Stimulated activated CD4-positive, alpha-beta T cell treated with anti-CD3 and anti-CD28 coated beads, TNF-alpha, amount 100 ng/mL, for 24 hours (primary cell): Measurements from ENCODE around the gene NTM.

ENCODE experiments used
- DNase-seq, 3 experiments: peaks; one replicate each; pipeline ENCODE4 v3.0.0-alpha.2; 2020; ENCODE audit warnings: low read depth in 3 of 3

Gene NTM

DNA sequence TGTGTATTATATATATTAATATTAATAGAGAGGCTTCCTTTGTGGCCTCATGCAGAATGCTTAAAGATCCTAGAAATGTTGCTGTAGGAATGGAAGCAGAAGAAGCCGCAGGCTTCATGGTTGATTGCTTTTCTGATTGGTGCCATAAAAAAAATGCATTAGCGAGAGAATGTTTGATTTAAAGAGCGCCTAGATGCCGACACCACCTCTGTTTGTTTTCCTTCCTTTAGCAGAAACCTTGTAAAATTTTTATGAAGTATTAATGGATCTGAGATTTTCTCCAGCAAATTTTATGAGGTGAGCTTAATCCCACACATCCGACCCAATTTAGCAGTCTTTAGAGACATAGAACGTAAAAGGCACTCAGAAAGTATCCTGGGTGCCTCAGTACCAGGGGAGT lies 587.5 kb downstream of the NTM start:
- no peak for DNase-seq

DNA sequence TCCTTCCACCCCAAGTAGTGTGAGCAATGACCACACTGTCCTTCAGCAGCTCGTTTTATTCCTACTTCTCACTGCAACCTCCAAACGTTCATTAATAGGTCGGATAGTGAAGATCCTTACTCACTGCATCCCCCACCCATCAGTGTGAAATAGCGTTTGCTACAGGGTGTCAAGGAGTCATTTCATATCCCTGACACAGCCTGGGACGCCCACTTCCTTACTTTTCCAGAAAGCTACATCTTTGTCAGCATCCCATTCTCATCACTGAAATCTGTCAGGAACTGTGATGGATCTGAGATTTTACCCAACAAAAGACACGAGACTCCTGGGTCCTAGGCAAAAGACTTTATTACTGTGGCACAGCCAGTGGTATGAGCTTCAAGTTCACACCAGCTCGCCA lies 592.4 kb downstream of the NTM start:
- DNase-seq = no peak

DNA sequence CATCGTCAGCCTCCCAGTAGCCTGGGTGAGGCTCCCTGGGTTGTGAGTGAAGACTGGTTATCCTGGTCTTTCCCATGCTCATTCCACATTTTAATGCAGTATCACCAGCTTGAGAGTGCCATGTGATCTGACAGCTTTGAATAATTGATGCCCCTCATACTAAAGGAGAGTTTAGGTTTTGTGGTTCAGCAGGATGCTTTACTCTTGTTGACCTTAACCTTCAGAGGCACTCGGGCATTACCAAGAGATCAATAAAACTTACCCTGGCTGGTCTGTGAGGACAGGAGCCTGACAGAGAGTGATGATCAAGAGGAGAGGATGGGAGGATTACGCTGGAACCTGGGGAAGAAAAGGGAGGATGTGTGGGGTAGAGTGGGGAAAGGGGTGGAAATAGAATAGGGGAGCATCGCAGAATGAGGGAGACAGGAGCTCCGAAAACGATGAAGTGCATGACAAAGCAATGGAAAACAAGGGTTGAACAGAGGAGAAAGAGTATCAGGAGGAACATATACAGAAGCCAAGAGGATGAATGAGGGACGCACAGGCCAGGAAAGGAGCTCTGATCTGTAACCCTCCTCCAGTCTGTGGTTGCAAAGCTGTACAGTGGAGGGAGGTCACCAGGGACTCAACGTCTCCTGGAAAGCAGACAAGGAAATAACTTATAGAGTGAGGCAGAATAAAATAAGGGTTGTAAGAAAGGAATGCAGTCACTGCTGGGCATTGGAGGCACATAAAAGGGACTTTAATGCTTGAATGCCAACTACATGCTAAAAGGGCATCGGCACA lies 594.5 kb downstream of the NTM start:
- DNase-seq = no peak

DNA sequence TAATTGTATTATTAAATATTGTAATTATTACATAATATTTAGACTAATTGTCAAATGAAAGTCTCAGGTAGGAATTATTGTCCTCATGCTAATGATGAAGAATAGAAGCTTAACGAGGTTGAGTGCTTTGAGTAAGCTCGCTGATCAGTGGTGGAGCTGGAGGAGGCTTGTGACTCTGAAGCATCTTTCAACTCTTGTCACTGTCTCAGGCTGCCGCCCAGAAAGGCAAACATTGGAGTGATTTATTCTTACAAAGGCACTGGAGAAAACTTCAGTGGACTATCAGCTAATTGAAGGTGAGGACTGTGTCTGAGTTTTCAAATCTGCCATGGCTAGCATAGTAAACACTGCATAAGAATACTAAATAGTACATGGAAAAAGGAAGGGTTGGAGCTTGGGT lies 595.1 kb downstream of the NTM start:
- DNase-seq = no peak

DNA sequence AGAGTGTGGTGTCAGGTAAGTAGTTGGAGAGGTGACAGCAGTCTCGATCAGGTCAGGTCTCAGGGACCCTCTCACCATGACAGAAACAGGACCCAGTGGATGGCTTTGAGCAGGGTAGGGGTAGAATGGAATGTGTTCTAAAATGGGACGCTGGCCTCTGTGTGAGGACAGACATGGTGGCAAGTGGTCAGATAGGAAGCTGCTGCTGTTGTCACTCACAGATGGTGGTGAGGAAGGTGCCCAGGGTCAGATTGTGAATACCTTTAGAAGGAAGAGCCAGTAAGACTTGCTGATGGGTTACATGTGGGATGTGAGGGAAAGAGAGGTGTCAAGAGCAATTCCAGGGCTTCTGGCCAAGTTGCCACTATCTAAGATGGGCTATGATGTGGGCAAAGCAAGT lies 596.3 kb downstream of the NTM start:
- DNase-seq = no peak

DNA sequence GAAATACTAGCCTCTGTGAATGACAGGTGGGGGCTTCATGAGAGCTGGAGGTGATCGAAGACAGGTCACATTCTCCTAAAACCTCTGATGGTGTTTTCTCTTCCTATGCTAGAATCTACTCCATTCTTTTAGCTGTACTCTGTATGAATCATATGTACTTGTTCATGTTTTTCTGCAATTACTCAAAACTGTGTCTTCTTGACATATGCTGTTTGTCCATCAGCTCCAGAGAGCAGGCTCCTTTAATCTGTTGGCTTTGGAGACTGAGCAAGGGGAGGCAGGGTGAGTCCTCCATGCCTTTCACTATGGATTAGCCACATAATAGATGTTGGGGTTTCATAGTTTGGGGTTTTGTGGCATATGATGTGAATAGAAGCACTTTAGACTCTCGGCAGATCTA lies 598.8 kb downstream of the NTM start:
- DNase-seq = no peak

DNA sequence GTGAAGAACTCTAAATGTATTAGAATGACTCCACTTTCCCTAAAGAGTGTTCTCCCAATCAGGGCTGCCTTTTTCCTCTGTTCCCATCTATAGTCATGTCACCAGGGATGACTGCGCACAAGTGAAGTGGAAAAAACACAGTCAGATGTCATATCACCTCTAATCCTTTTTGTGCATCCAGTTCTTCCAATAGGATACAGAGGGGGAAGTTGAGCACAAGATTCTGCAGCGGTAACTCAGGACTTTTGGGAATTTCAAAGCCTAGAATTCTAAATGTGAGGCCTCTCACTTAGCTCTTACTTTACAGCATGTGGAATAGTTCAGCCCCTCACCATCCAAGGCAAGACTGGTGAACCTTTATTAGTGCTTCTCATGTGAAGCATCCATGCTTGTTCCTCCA lies 602.6 kb downstream of the NTM start:
- DNase-seq = no peak

DNA sequence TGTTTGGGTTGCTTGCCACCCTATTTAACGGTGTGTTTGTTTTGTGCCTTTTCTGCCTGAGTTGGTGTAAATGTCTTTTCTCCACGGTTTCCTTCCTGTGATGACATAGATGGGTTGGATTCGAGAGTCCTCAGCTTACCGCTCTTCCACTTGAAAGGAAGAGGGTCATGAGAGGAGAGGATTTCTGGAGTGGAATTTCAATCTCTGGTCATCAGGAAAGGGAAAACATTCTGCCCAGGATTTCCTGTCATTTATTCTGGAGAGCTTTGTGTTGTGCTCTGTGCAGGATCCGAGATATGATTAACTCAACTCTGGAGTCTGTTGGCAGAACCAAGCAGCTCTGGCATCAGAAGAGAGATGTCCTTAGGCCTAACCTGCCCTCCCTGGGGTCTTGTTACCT lies 605.2 kb downstream of the NTM start:
- DNase-seq = no peak

DNA sequence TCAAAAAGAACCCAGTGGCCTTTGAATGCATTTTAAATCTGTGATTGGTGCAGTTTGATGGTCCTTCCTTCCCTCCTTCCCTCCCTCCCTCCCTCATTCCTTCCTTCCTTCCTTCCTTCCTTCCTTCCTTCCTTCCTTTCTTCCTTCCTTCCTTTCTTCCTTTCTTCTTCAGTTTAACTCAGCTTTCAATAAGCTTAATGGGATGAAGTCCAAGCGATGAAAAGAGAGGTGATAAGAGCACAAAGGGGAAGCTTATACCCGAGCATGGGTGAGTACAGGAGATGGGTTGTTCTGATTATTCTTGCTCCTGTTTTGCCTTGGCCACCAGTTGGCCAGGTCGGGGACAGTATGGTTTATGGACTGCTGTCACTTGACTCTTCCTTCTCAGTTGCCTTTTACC lies 605.6 kb downstream of the NTM start:
- DNase-seq = no peak

DNA sequence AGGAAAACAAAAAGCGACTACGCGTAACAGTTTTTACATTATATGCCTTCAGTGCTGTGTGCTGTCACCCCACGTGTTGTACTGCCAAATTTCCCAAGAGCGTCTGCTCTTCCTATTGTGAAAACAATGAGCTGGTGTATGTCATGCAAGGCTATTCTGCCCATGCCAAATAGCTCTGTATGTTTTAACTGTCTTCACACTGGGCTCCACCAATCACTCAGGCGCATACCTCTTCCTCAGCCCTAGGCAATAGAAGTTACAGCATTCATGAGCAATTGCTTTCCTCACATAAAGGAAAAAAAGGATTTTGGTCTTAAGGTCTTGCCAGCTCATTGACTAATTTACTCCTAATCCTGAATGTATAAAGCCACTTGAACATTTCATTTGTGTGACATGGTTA lies 606.8 kb downstream of the NTM start:
- no peak for DNase-seq

DNA sequence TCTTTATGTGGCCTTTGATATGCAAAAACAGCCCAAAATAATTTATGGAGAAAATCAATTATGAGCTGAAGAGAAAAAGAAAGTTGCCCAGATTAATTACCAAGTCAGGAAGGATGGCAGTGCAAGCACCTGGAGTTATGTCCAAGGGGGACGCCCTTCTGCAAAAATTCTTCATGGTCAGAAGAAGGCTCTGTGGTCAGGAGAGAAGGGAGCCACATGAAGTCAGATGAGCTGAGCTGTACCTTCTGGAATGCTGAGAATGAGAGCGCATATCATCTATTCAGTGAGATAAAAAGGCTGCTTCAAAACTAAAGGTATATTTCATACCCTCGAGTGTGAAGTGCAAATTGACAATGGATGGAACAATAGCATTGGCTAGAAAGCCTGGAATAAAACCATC lies 607.4 kb downstream of the NTM start:
- no peak for DNase-seq

DNA sequence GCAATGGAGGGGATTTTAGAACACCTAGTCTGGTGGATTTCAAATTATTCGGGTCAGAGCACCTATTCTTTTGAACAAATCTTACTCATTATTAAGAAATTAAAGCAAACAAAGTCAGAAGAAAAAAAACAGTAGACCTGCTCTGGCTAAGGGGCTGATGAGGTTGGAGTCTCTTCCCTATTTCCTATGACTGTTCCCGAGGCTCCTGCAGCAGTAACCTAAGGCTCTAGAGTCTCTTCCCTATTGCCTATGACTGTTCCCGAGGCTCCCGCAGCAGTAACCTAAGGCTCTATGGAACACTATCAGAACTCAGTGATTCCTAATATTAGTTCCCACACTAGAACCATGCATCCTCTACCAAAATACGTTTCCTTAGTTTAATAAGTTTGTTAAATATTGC lies 607.9 kb downstream of the NTM start:
- DNase-seq = no peak

DNA sequence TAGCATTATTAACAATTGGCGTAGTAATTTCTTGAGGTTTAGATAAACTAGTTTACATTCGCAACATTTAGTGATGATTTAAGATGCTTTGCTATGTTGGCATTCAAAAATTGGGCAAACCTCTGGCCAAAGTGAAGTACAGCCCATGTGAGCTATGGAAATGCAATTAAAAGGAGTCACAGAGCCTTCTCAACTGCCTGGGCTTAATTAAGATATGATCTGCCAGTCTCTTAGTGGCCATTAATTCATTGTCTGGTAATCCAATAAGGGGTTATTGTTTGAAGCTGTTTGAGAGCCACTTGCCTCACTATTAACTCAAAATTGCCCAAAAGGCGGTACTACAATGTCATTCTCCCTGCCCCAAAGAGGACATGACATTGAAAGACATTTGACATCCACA lies 608.9 kb downstream of the NTM start:
- no peak for DNase-seq

DNA sequence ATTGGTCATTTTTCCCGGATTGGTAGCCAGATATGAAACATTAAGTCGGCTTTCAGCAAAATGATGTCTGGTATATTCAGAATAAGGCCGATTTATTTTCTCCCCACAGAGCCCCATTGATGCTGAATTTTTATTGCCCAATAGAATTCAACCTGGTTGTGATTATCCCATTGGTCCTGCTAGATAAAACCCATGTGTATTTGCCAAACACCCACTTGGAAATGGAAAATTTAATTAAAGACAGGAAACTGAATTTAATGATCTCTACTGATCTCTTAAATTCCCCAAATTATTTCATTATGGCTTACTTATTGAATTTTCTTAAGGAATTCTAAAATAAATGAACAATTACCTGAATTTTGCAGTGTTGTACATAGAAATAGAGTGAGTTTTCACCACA lies 609.8 kb downstream of the NTM start:
- DNase-seq = no peak

DNA sequence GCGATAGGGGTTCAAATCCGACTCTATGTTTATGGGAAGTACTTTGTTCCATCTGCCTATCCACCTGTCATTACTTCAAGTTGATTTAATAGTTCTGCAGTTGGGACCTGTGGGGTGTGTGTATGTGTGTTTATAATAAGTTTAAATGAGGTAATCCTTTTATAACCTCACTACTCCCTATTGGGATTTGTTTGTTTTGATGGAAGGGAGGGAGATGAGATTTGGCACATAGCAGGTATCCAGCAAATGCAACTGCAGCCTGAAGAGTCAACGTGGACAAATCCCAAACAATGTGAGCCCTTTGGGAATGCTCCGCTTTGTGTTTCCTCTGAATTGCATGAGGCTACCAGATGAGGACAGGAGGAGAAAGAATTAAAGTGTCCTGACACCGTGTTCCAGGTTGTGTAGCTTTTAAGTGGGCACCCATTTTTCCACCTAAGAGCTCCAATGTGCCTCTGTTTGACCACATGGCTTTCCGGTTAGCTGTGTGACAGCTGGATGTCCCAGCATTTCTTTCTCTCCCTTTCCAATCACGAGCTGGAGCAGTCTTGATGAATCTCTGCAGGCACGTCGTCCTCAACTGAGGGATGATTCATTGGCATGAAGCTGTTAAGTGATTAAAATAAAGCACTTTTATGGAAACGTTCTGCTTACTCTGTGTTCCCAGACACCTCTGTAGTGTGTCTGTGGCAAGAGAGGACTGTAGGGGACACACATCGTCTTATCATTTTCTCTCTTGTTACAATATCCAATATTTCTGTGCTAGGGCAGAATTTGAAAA lies 610.7 kb downstream of the NTM start:
- DNase-seq = no peak

DNA sequence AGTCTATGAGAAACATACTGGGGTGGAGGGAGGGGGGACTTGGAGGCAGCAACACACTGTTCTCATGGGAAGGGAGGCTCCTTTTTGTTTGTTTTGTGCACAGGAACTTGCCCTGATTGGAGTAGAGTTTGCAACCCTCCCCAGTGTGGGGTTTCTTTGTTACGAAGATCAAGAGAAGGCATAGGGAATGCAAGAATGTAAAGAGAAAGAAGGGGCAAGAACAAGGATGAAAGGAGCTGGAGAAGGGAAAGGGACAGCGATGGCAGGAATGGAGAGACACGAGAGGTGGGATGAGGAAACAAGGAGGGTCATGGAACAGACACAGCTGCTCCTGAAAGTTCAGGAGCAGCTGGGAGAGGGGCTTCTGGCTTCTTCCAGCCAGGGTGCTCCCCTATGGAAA lies 611.7 kb downstream of the NTM start:
- DNase-seq = no peak

DNA sequence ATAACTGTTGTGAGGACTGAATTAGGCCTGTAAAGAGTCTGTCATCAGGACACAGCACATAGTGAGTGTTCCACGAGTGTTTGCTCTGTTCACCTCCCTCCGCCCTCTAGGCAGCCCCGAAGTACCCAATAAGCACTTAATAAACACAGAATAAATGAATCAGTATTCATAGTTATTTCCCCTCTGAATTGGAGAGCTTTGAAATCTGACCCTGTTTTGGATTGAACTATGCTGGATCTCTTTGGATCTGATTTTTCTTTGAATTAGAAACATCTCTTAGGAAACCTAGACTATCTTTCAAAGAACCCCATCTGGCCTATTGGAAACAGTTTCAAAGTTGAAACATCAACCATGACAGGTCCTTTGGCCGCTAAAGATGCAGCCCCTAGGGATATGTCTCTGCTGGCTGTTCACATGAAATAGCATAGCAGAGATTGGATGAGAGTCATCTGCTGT lies 615.5 kb downstream of the NTM start:
- no peak for DNase-seq

DNA sequence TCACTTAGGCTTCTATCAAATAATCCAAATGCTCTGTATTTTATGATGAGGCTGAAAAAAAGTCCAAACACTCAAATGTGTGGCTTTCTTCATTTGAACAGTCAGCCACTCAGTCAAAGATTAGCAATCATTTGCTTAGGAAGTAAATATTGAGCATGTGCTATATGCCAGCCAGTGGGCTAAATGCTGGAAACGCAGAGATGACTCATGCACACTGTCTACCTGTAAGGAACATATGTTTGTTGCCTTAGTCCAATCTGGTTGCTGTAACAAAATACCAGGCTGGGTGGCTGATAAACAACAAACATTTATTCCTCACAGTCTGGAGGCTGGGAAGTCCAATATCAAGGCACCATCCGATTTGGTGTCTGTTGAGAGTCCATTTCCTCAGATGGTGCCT lies 617.3 kb downstream of the NTM start:
- DNase-seq = no peak

DNA sequence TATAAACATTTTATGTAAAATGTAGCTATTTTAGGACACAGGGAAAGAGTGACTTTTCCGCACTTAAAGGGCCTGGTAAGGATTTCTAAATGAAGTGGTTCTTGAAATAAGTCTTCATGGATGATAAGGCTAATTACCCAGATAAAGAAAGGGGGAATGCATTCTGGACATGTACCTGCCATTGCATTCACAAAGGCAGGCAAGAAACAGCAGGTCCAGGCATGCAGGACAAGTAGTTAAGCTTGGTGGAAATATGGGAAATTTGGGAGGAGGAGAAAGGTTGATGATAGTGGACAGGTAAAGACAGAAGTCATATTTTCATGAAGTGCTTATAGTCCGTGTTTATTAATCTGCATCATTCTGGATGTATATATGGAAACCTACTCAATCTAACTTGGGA lies 621.2 kb downstream of the NTM start:
- no peak for DNase-seq

DNA sequence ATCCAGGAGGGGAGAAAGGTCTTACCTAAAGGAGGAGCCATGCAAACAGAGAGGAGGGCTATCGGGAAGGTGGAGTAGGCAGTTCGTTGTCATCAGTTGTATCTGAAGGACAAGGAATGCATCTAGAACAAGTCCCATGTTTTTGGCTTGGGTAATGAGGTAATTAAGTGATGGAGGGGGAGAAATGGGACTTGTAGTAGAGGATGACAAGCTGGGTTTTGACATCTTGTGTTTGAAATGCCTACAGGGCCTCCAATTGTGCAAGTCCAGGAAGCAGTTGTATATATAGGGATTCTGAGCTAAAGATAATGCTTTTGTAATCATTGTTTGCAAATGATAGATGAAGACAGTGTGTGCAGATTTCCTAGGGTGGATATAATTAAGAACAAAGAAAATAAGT lies 622.8 kb downstream of the NTM start:
- DNase-seq = no peak

DNA sequence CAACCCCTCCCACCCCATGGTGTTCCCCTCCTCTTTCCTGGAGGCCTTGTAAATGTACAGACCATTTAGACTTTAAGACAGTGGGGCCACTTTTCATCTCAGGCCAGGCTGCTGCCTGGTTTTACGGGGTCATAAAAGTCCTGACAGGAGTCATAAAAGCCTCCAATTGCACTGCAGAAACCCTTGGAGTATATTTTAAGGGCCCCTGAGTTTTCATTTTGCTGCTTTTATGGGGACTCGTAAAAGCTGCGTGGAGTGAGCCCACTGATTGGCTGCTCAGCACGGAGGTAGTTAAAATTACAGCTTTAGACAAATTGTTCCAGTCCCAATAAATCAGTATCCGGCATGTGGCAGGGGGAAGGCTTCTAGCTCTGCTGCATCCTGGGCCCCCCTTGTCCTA lies 627.6 kb downstream of the NTM start:
- no peak for DNase-seq

DNA sequence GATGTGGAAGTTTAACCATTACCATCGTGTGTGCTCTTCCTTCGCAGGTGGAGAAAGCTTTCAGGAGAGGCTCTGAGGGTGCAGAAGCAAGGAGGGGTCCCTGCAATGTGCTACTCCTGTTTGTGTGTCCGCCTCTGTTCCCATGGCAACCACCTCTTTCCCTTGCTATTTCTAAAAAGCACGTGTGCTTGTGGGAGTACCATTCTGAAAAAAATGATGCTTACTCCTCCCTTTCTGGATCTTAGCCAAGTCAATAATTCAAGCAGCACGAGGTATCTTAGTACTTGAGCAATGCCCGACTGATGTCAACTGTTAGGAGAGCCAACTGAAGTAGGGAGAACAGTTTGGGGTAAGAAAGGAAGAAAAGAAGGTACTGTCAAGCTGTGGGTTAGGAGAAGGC lies 628.7 kb downstream of the NTM start:
- DNase-seq = no peak

DNA sequence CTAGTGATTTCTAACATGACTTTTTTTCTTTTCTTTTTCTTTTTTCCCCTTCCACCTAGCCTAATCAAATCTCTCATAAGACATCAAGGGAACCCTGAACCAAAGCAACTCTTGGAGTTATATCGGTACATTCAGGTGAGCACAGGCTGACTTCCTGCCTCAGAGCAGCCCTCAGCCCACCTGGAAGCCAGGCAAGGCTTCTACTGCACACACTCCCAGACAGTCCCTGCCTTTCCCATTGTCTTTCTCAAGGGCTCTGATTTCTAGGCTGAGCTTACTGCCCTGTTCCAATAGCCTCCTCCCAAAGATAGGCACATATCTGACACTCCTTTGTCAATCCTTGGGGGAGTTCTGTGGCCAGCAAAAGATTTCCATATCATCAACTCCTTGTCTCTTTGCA lies 629.5 kb downstream of the NTM start:
- DNase-seq = no peak

DNA sequence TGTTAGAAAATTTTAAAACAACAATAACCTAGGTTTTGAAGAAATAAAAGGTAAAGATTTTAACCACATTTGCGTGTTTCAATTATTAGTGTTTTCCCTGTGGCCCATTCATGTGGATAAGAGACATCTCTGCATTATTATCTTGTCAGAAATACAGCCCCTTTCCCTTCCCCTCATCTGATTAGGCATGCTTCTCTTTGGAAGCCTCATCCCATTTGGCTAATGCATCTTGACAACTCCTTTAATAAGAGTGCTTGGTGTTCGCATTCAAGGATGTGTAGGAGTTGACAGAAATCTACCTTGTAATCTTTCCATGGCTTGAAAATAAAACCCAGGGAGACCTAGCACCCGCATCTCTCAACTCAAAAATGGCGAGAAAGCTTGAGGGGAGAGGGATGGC lies 635.5 kb downstream of the NTM start:
- no peak for DNase-seq
